Aorta (tissue), 5 donors: Measurements from ENCODE around the gene CTIF. TPM values are rescaled to one million over a fixed set of nuclear protein-coding genes. Genes with fewer than 3 reads are reported as not detected.

Experiments
- ATAC-seq: fragments of 200-7000 bp; cut with Tn5 transposase; one replicate; pipeline ENCODE4 v1.9.1; 2022; ENCODE audit warnings: moderate library complexity; ENCODE audit not compliant: low FRiP score
- DNase-seq, 2 donors: peaks; one replicate each; pipeline ENCODE4 v3.0.0-alpha.2; 2020
- H3K27ac ChIP-seq, 2 donors: one replicate each; pipeline ENCODE4 v1.5.1; 2013; ENCODE audit warnings: low read length in 2 of 2, mild to moderate bottlenecking in 2 of 2, moderate library complexity in 2 of 2, control low read depth in 1 of 2, inconsistent platforms in 1 of 2, low read depth in 1 of 2
- H3K27me3 ChIP-seq, 2 donors: one replicate each; pipeline ENCODE4 v1.6.1; 2013; ENCODE audit warnings: control low read depth in 1 of 2, low read length in 1 of 2, mild to moderate bottlenecking in 1 of 2, moderate library complexity in 1 of 2; ENCODE audit not compliant: insufficient read depth in 2 of 2, control insufficient read depth in 1 of 2
- H3K36me3 ChIP-seq, 2 donors: one replicate each; pipeline ENCODE4 v1.6.1; 2013; ENCODE audit warnings: control low read depth in 1 of 2, low read length in 1 of 2, mild to moderate bottlenecking in 1 of 2; ENCODE audit not compliant: insufficient read depth in 2 of 2, control insufficient read depth in 1 of 2
- H3K4me1 ChIP-seq, 2 donors: one replicate each; pipeline ENCODE4 v1.6.1; 2013; ENCODE audit warnings: low read length in 2 of 2, control low read depth in 1 of 2, mild to moderate bottlenecking in 1 of 2, moderate library complexity in 1 of 2; ENCODE audit not compliant: insufficient read depth in 2 of 2, control insufficient read depth in 1 of 2
- H3K4me3 ChIP-seq, 2 donors: one replicate each; pipeline ENCODE4 v1.5.1; 2013; ENCODE audit warnings: low read length in 2 of 2, control low read depth in 1 of 2, mild to moderate bottlenecking in 1 of 2
- H3K9me3 ChIP-seq: one replicate; pipeline ENCODE4 v1.6.1; 2013; ENCODE audit warnings: mild to moderate bottlenecking, low read length; ENCODE audit not compliant: control insufficient read depth
- WGBS, 2 donors: extraction: QIAGEN DNeasy Blood & Tissue Kit; methylation state at CpG; one replicate each; pipeline ENCODE4 v1.1.7; 2013; 5-methylcytosine and 5-hydroxymethylcytosine counted together
- intact Hi-C, 2 donors: fragments of 100-400 bp; cut with DNase I; formaldehyde crosslinking; loops; one replicate each; pipeline versions ENCODE4 v1.14.2 to v1.15.0; 2022
- polyA plus RNA-seq, 2 donors: library from polyadenylated mRNA; stranded (reverse); fragments of 200-250 nt; gene quantifications; one replicate each; pipeline ENCODE4 v1.2.3, GENCODE V29; 2013
- total RNA-seq, 2 donors: library from RNA; stranded (reverse); fragmentation: NEBNext Ultra II Directional; extraction: Animal tissue kit (Norgen Biotek cat#: 25700); gene quantifications; one replicate each; pipeline ENCODE4 v1.2.1, GENCODE V29; 2021
- donor health status: healthy with polysubstance abuse.
- donor health status: Bipolar disorder and iron deficiency.
- donor health status: DM: no; HTN: no; CAD: no.
- donor health status: DM: no; HTN: no; CAD: no.
- donor health status: DM: yes; HTN: yes; CAD: no.

CTIF gene
- total and polyA plus RNA-seq, 4 donors = 14.4 to 113 (median 93.4) TPM

DNA sequence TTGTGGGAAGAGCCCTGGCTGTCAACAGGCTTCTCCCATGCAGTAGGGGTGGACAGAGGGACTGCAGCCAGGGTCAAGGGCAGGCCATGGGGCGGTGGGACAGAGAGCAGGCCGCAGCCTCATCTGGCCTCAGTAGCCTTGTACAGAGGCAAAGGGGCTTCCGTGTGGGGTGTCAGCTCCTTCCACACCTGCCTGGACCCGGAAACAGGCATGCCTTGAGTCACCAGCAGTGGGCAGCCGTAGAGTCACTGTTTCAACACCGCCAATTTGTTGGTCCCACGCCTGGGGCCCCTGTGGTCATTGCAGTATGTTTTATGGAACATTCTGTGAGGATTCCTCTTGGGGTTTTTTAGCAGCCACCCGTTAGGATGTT lies 238.9 kb downstream of the CTIF start:
- intact Hi-C loops = loop anchor here (5.0 to 10.0 kb wide), 3 partner anchors 165 to 400 kb away; no protein-coding TSS in a partner anchor
- Histone ChIP-seq H3K27me3 (no peaks in the 10 kb centered on the region), H3K27ac (no peak overlapping the region), H3K9me3 (no peaks in the 10 kb centered on the region), H3K4me3 (no peak overlapping the region), H3K4me1 (no peaks in the 10 kb centered on the region), H3K36me3 (no peaks in the 10 kb centered on the region)
- 74 to 81% methylated on average over 8 of the region's 8 CpGs for WGBS, 2 donors
- ATAC-seq (no peak), DNase-seq (no peak)

DNA sequence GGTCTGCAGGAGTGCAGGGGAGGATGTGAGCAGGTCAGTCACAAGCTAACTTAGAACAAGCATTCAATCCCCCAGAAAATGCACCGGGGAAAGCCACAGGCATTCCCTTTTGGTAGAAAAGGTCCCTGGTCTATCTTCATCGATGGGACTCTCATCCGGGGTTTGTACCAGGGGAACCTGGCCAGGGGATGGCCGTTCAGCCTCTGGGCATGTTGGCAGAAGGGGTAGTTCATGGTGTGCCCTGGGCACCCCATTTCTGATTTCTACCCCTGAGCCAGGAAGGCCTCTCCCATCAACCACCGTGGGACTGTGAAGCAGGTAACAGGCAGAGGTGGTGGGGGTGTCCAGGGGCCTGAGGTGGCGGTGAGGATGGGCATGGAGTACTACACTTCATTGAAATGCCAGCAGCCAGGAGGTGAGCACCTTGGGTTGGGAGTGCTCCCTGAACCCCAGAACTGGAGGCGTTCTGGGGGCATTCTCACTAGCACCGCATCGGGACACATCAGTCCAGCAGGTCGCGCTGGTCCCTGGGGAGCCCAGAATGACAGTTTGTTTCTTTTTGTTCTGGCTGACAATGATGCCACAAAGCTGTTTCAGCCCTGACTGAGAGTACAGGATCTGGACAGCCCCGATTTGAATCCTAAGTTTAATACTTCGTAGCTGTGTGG lies 239.6 kb downstream of the CTIF start:
- ATAC-seq = no peak
- WGBS, 2 donors = 89 to 90% methylated on average over 13 of the region's 13 CpGs
- Histone ChIP-seq H3K36me3 (no peaks in the 10 kb centered on the region), H3K27me3 (no peaks in the 10 kb centered on the region), H3K4me1 (no peaks in the 10 kb centered on the region), H3K9me3 (no peaks in the 10 kb centered on the region), H3K27ac (no peak overlapping the region), H3K4me3 (no peak overlapping the region)
- no peak for DNase-seq
- intact Hi-C loops = loop anchor here (5.0 to 10.0 kb wide), 3 partner anchors 164 to 399 kb away; no protein-coding TSS in a partner anchor

DNA sequence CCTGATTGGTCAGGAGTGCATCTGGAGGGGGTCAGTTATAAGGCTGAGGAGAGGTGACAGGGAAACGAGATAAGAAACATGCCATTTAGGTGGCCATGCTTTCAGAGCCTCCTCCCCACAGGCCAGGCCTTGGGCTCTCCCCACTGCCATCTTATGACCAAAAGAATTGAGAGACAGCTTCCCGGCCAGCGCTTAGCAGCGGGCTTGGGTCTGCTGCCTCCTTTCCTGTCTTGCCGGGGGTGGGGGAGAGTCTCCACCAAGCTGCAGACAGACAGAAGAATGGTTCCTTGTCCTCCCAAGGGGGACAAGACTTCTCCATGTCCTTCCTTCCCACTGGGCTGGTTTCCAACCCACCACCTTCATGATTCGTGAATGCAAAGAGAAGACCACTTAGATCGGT lies 240.6 kb downstream of the CTIF start:
- Histone ChIP-seq H3K27me3 (no peaks in the 10 kb centered on the region), H3K36me3 (no peaks in the 10 kb centered on the region), H3K27ac (peak overlapping the region in 1 of 2 donors; percentile 90), H3K4me1 (no peaks in the 10 kb centered on the region), H3K4me3 (no peak overlapping the region), H3K9me3 (no peaks in the 10 kb centered on the region)
- intact Hi-C loops = loop anchor here (5.0 to 10.0 kb wide), 3 partner anchors 163 to 398 kb away; no protein-coding TSS in a partner anchor
- WGBS, 2 donors = 81 to 83% methylated on average over 7 of the region's 7 CpGs
- no peak for DNase-seq
- no peak for ATAC-seq

DNA sequence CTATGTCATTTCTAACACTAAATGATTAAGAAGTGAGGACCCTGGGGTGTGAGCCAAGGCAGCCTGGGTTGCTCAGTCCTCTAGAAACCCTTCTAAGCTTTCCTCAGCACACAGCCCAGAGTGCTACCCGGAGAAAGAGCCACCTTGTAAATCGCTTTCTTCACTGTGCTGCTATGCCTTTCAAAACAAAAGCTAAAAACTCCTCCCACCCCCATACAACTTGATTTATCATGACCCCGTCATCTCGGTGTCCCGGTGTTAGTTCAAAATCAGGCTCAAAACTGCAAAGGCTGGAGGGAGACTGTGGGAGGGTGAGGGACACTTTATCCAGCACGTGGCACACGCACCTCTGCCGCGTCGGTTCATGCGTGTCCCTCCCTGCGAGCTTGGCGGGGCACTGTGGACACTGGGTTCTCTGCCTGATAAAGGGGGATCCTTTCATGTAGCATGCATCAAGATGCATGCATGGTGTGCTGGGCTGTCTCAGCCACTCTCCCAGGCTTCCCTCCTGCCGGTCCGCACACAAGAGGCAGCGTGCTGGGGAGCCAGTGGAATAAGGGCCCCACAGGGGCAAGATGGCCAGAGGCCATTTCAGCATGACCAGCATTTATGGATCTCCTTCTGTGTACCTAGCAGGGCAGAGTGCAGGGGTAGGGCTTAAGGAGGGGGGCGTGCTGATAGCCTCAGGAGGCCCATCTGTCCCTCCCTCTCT lies 241.5 kb downstream of the CTIF start:
- ATAC-seq (peak; percentile 2), DNase-seq (peak in 1 of 2 donors; percentile 74)
- Histone ChIP-seq H3K27me3 (no peaks in the 10 kb centered on the region), H3K9me3 (no peaks in the 10 kb centered on the region), H3K36me3 (no peaks in the 10 kb centered on the region), H3K4me1 (no peaks in the 10 kb centered on the region), H3K27ac (peak overlapping the region in 1 of 2 donors; percentile 90), H3K4me3 (no peak overlapping the region)
- intact Hi-C loops = loop anchor here in 1 of 2 donors (2.0 to 5.0 kb wide), 3 partner anchors 92 to 162 kb away; no protein-coding TSS in a partner anchor
- 7 to 11% methylated on average over 17 of the region's 17 CpGs for WGBS, 2 donors

DNA sequence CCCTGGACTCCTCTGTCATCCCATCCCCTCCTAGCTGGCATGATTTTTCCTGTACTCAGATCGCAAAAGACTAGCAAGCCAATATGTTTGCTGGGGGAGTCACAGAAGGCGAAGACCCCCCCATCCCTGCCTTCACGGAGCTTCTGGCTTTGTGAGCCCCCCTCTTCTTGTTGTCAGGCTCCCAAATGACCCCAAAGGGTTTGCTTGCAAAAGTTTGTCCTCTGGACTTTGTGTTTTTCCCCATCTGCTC lies 242.0 kb downstream of the CTIF start:
- intact Hi-C loops = loop anchor here in 1 of 2 donors (2.0 to 5.0 kb wide), 3 partner anchors 92 to 162 kb away; no protein-coding TSS in a partner anchor
- no peaks in the 10 kb centered on the region for H3K9me3 ChIP-seq
- DNase-seq (no peak), ATAC-seq (no peak)
- H3K4me3 ChIP-seq = no peak overlapping the region
- 2 to 6% methylated on average over 3 of the region's 3 CpGs for WGBS, 2 donors
- H3K36me3 ChIP-seq = no peaks in the 10 kb centered on the region
- H3K27ac ChIP-seq = peak overlapping the region in 1 of 2 donors; percentile 90
- H3K4me1 ChIP-seq = no peaks in the 10 kb centered on the region
- H3K27me3 ChIP-seq = no peaks in the 10 kb centered on the region

DNA sequence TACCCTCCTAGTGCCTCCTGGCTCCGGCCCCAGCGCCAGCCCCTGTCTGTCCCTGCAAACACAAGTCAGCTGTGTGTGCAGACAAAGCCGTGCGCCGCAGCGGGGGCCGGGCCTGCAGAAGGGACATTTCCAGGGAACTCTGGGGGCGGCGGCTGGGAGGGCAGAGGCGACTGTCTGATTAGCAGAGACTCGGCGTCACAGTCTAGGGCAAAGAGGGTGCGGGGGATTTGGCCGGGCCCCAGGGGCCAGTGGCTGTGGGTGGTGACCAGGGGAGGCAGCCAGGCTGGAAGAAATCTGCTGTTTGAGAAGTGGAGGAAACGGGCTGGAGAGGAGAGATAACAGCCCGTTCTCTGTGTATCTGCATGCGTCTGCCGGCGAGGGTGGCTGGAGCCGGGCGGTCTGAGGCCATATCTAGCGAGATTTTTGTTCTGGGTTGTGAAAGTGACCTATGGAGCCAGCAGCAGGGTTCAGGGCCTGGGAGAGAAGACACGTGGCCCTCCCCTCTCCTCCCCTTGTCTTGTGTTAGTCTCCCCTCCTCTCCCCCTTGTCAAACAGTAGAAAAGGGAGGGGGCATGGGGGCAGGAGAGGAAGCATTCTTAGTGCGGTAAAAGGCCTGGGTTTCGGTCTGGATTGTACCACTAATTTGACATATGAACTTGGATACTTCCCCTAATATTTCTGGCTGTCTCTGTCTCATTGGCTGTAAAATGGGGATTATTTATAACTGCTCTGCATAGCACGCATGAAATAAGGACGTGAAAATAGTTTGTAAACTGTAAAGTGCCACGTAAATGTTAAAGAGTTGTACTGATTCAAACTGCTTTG lies 242.5 kb downstream of the CTIF start:
- 1 to 2% methylated on average over 27 to 28 of the region's 28 CpGs for WGBS, 2 donors
- ATAC-seq (peak; percentile 81), DNase-seq (peak; percentile 95 to 97)
- Histone ChIP-seq H3K36me3 (no peaks in the 10 kb centered on the region), H3K27me3 (no peaks in the 10 kb centered on the region), H3K4me1 (no peaks in the 10 kb centered on the region), H3K4me3 (no peak overlapping the region), H3K27ac (peak overlapping the region; percentile 80 to 90), H3K9me3 (no peaks in the 10 kb centered on the region)
- intact Hi-C loops = loop anchor here in 1 of 2 donors (2.0 to 5.0 kb wide), 3 partner anchors 91 to 161 kb away; no protein-coding TSS in a partner anchor

DNA sequence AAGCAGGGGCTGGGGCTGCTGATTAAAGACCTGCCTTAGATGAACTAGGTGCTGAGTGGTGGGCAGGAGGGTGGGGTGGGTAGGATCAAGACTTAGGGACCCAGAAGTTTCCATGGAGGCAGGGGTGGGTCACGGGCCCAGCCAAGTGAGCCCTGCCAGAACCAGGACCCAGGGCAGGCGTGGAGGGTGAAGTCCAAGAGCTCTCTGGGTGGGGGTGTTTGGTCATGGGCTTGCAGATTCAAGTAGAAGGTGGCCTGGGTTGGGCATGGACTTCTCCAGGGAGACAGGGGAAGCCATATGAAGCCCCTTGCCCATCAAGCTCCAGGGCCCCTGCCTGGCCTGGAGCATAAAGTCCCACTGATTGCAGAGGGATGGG lies 243.1 kb downstream of the CTIF start:
- peak; percentile 1 for ATAC-seq
- DNase-seq = no peak
- no peaks in the 10 kb centered on the region for H3K27me3 ChIP-seq
- peak overlapping the region; percentile 80 to 90 for H3K27ac ChIP-seq
- intact Hi-C loops = loop anchor here in 1 of 2 donors (1.0 to 5.0 kb wide), 5 partner anchors 8 to 161 kb away; no protein-coding TSS in a partner anchor
- H3K4me3 ChIP-seq = no peak overlapping the region
- WGBS, 2 donors = 0 to 3% methylated on average over 2 of the region's 2 CpGs
- no peaks in the 10 kb centered on the region for H3K9me3 ChIP-seq
- H3K4me1 ChIP-seq = no peaks in the 10 kb centered on the region
- H3K36me3 ChIP-seq = no peaks in the 10 kb centered on the region

DNA sequence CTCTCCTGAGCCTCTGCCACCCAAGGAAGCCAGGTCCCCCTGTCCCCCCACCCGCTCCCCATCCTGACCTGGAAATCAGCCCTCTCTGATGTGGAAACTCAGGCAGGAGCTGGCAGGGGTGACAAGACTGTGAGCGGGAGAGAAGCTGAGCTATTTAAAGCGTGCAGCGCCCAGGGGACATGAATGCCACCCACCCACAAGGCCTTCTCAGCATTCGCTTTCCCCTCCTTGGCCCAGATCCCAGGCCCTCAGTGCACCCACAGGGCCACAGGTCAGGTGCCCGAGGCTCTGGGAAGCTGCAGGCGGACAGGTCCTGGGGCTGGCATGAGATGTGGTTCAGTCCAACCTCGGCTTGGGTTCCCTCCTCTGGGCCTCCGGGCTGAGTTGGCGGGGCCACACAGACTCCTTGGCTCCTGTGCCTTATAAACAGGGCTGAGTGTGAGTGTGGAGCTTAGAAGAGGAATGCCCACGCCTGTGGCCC lies 243.6 kb downstream of the CTIF start:
- intact Hi-C loops = loop anchor here in 1 of 2 donors (1.0 to 5.0 kb wide), 3 partner anchors 8 to 105 kb away; no protein-coding TSS in a partner anchor
- peak; percentile 69 for ATAC-seq
- Histone ChIP-seq H3K36me3 (no peaks in the 10 kb centered on the region), H3K4me3 (no peak overlapping the region), H3K27ac (peak overlapping the region; percentile 80 to 90), H3K27me3 (no peaks in the 10 kb centered on the region), H3K4me1 (no peaks in the 10 kb centered on the region), H3K9me3 (no peaks in the 10 kb centered on the region)
- DNase-seq = peak; percentile 87 to 88
- 1 to 8% methylated on average over 11 of the region's 11 CpGs for WGBS, 2 donors
